Measurements from ENCODE around the gene SKA1.

- TF ChIP-seq EZH2 (IDR thresholded peaks at IDR 0.05; ENCODE audit: borderline replicate concordance, low read depth, low read length) (no peak), PTTG1 (tag; IDR thresholded peaks at IDR 0.05; ENCODE audit: low read depth) (no peak), NR3C1 (CRISPR knock-in tag; IDR thresholded peaks at IDR 0.05) (no peak), ZFP36 (IDR thresholded peaks at IDR 0.05; ENCODE audit: low read depth, low read length, partially characterized antibody) (no peak), ZNF280A (IDR thresholded peaks at IDR 0.05; ENCODE audit: low read depth, partially characterized antibody) (no peak)
Measured at GRCh38 chr18:50393802-50394201, 19.0 kb downstream of the SKA1 start.
